DOHH2 (cell line): ENCODE measurements around the gene SLC25A13.

Experiments used
- H3F3A ChIP-seq: fragments of 200-600 bp; sonication (generic), shearing (Covaris generic); 2 replicates; pipeline ENCODE4 v1.6.0; 2016; ENCODE audit warnings: antibody characterized with exemption, mild to moderate bottlenecking; ENCODE audit not compliant: control insufficient read depth, insufficient read depth
- H3K27ac ChIP-seq: fragments of 200-600 bp; sonication (generic); 2 replicates; pipeline ENCODE4 v1.5.1; 2014; ENCODE audit warnings: low read depth, mild to moderate bottlenecking, low read length, moderate library complexity
- H3K27me3 ChIP-seq: fragments of 200-600 bp; sonication (generic); 2 replicates; pipeline ENCODE4 v1.6.1; 2014; ENCODE audit warnings: mild to moderate bottlenecking, low read length, mixed read lengths; ENCODE audit not compliant: control insufficient read depth
- H3K36me3 ChIP-seq: fragments of 200-600 bp; sonication (generic); 2 replicates; pipeline ENCODE4 v1.6.1; 2014; ENCODE audit warnings: mild to moderate bottlenecking, low read length, moderate library complexity, mixed read lengths; ENCODE audit not compliant: control insufficient read depth
- H3K4me1 ChIP-seq: fragments of 200-600 bp; sonication (generic); 2 replicates; pipeline ENCODE4 v1.6.1; 2014; ENCODE audit warnings: mild to moderate bottlenecking, low read length, mixed read lengths; ENCODE audit not compliant: control insufficient read depth
- H3K4me2 ChIP-seq: fragments of 200-600 bp; sonication (generic); 2 replicates; pipeline ENCODE4 v1.6.0; 2014; ENCODE audit warnings: mild to moderate bottlenecking, low read length, moderate library complexity
- H3K4me3 ChIP-seq: fragments of 200-600 bp; sonication (generic); 2 replicates; pipeline ENCODE4 v1.5.1; 2014; ENCODE audit warnings: mild to moderate bottlenecking, low read length, mixed read lengths
- H3K79me2 ChIP-seq: fragments of 200-600 bp; sonication (generic); 2 replicates; pipeline ENCODE4 v1.6.1; 2014; ENCODE audit warnings: mild to moderate bottlenecking, low read length, mixed read lengths; ENCODE audit not compliant: control insufficient read depth
- H3K9me2 ChIP-seq: fragments of 200-600 bp; sonication (generic); replicated peaks from 2 replicates; pipeline ENCODE4 v1.6.1; 2014; ENCODE audit warnings: mild to moderate bottlenecking, low read length, mixed read lengths; ENCODE audit not compliant: control insufficient read depth
- H3K9me3 ChIP-seq: fragments of 200-600 bp; sonication (generic); 2 replicates; pipeline ENCODE4 v1.6.1; 2014; ENCODE audit warnings: antibody characterized with exemption, low read length, mixed read lengths; ENCODE audit not compliant: control insufficient read depth, insufficient read depth
- H4K20me1 ChIP-seq: fragments of 200-600 bp; sonication (generic); 2 replicates; pipeline ENCODE4 v1.6.0; 2014; ENCODE audit warnings: low read depth, mild to moderate bottlenecking, antibody characterized with exemption, low read length, moderate library complexity; ENCODE audit not compliant: control insufficient read depth, insufficient read depth
- EZH2phosphoT487 ChIP-seq: fragments of 200-600 bp; sonication (generic); IDR thresholded peaks from 2 replicates; pipeline ENCODE4 v1.6.1; 2017; ENCODE audit warnings: borderline replicate concordance, mild to moderate bottlenecking, antibody characterized with exemption, low read length, moderate library complexity, mixed read lengths
- TF ChIP-seq, protein P1 (sequence below): fragments of 200-600 bp; sonication (generic); IDR thresholded peaks from one replicate; pipeline ENCODE4 v1.5.1; 2014; ENCODE audit warnings: antibody characterized with exemption, mild to moderate bottlenecking, low read depth, low read length; ENCODE audit not compliant: poor library complexity, severe bottlenecking

SLC25A13 gene

DNA sequence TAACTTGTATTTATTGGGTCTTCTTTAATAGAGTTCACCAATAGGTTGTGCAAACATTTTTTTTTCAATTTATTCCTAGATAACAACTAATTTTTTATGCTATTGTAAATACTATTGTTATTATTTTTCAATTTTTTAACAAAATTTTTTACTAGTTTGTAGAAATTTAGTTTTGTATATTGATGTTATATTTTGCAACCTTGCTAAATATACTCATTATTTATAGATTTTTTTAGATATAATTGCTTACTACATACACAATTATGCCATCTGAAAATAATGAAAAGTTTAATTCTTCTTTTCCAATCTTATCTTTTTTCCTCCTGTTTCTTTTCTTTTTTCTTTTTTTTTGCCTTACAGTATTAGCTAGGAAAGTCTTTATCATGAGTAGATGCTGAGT is 216.9 kb downstream of the SLC25A13 start:
- Histone ChIP-seq H3K36me3 (no peaks in the 10 kb centered on the region), H3K27me3 (no peaks in the 10 kb centered on the region), H3K9me2 (no peaks in the 10 kb centered on the region; the same call in 1 of the 2 replicates), H3K27ac (no peak overlapping the region), H3K4me3 (no peak overlapping the region), H3K4me1 (no peaks in the 10 kb centered on the region), H3F3A (no peaks in the 10 kb centered on the region), H3K79me2 (no peaks in the 10 kb centered on the region), H4K20me1 (no peaks in the 10 kb centered on the region), H3K9me3 (no peaks in the 10 kb centered on the region), H3K4me2 (no peak overlapping the region)
- TF ChIP-seq EZH2phosphoT487 = no peak
- TF ChIP-seq, protein P1, sequence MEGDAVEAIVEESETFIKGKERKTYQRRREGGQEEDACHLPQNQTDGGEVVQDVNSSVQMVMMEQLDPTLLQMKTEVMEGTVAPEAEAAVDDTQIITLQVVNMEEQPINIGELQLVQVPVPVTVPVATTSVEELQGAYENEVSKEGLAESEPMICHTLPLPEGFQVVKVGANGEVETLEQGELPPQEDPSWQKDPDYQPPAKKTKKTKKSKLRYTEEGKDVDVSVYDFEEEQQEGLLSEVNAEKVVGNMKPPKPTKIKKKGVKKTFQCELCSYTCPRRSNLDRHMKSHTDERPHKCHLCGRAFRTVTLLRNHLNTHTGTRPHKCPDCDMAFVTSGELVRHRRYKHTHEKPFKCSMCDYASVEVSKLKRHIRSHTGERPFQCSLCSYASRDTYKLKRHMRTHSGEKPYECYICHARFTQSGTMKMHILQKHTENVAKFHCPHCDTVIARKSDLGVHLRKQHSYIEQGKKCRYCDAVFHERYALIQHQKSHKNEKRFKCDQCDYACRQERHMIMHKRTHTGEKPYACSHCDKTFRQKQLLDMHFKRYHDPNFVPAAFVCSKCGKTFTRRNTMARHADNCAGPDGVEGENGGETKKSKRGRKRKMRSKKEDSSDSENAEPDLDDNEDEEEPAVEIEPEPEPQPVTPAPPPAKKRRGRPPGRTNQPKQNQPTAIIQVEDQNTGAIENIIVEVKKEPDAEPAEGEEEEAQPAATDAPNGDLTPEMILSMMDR = no peak

GRCh38 chr7:96102096-96102811 is 219.6 kb downstream of the SLC25A13 start:
- TF ChIP-seq, protein P1 = no peak
- Histone ChIP-seq H3K27me3 (no peaks in the 10 kb centered on the region), H3K4me3 (no peak overlapping the region), H3F3A (no peaks in the 10 kb centered on the region), H3K79me2 (no peaks in the 10 kb centered on the region), H3K9me2 (no peaks in the 10 kb centered on the region; the same call in 1 of the 2 replicates), H4K20me1 (no peaks in the 10 kb centered on the region), H3K36me3 (no peaks in the 10 kb centered on the region), H3K9me3 (no peaks in the 10 kb centered on the region), H3K4me1 (no peaks in the 10 kb centered on the region), H3K4me2 (no peak overlapping the region), H3K27ac (no peak overlapping the region)

GRCh38 chr7:96100737-96101136 is 221.2 kb downstream of the SLC25A13 start:
- Histone ChIP-seq H3F3A (no peaks in the 10 kb centered on the region), H3K4me3 (no peak overlapping the region), H3K4me2 (no peak overlapping the region), H3K9me3 (no peaks in the 10 kb centered on the region), H4K20me1 (no peaks in the 10 kb centered on the region), H3K27ac (no peak overlapping the region), H3K79me2 (no peaks in the 10 kb centered on the region), H3K36me3 (no peaks in the 10 kb centered on the region), H3K9me2 (no peaks in the 10 kb centered on the region; the same call in 1 of the 2 replicates), H3K4me1 (no peaks in the 10 kb centered on the region), H3K27me3 (no peaks in the 10 kb centered on the region)
- TF ChIP-seq EZH2phosphoT487 = no peak
- TF ChIP-seq, protein P1 = no peak
